GM19463 (cell line): ENCODE data around the gene MYOG.

Source experiments
- ATAC-seq: cut with Tn5 transposase; IDR thresholded peaks from one replicate; pipeline ENCODE4 v1.9.1; 2021; ENCODE audit warnings: mild to moderate bottlenecking, moderate library complexity; ENCODE audit not compliant: unreplicated experiment

MYOG gene

DNA sequence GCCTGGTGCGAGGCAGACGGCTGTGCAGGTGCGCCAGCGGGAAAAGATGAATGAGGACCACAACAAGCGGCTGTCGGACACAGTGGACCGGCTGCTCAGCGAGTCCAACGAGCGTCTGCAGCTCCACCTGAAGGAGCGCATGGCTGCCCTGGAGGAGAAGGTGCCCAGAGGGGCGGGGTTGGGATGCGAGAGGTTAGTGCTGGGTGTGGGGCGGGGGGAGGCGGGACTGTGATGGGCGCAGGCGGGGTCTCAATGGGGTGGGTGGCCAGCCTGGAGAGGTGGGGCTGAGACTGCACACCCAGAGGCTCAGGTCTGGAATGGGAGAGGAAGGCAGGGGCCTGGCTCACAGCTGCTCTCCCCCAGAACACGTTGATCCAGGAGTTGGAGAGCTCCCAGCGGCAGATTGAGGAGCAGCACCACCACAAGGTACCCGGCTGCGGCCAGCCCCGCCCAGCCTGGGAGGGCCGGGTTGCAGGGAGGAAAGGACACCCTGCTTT is 37.2 kb downstream of the MYOG start:
- ATAC-seq = no peak

DNA sequence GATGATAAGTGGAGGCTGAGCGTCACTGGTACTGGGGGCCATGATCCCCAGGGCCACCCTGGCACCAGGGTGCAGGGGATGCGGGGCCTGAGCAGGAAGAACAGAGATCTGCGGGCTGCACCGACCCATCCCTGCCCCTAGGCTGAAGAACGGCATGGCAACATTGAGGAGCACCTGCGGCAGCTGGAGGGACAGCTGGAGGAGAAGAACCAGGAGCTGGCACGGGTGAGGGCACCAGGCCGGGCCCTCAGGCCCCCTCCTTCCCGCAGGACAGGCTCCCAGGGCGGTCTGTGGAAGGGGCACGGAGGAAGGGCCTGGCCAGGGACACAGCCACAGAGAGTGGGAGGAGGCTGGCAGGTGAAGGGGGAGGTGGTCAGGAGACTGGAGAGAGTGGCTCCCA is 37.7 kb downstream of the MYOG start:
- no peak for ATAC-seq

DNA sequence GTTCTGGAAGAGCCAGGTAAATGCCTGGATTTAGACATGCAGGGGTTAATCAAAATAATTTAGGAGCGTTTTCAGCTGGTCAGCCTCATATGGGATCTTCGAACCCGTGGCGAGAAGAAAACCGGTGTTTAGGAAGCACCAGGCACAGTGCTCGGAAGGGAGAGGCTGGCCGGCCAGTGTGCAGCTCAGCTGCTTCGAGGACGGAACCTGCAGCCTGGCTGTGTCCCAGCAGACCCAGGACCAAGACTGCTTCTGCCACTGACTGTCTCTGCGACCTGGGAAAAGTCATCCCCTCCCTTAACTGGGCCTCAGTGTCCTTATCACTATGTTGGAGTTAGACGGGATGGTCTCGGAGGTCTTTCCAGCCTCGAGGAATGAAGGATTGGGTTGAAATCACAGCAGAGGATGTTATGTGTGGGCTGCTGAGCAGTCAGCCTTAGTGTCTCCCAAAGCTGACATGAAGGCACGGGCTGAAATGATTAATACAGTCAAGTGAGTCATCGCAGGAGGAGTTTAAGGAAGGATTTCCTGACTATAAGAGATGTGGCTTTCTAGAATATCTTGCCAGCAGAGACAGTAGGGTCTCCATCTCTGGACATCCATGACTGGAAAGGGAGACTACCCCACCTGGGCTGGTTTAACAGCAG is 38.7 kb downstream of the MYOG start:
- ATAC-seq = no peak

DNA sequence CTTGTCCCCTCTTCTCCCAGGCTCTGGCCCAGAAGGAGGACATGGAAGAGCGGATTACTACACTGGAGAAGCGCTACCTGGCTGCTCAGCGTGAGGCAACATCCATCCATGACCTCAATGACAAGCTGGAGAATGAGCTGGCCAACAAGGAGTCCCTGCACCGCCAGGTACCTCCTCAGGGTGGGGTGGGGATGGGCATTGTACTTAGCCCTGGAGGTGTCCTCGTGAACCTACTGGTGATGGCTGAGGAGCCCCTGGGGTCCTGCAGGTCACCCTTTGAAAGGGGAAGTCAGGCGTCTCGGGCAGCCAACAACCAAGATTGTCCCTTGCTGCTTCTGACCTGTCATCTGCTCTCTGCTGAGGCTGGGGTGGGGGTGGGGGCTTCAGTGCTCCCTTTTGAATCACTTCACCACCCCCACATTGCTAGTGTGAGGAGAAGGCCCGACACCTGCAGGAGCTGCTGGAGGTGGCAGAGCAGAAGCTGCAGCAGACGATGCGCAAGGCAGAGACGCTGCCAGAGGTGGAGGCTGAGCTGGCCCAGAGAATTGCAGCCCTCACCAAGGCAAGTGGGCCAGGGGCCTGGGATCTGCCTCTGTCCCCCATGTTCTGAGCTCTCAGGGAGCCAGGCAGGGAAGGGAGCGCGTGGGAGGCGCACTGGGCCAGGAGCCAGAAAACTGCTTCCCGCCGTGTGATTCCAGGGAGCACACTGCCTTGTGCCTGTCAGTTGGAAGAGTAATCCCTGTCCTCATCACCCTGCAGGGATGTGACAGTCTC is 39.8 kb downstream of the MYOG start:
- no peak for ATAC-seq

DNA sequence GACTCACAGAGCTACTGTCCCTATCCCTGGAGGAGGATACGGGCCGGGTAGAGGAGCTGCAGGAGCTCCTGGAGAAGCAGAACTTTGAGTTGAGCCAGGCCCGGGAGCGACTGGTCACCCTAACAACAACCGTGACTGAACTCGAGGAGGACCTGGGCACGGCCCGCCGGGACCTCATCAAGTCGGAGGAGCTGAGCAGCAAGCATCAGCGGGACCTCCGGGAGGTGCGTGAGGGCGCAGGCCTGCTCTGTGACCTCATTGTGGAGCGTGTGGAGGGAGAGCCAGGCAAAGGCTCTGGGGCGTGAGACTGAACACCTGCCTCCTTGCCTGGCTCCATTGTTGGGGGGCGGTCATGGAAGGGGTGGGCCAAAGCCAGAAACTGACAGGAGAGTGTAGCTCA is 40.5 kb downstream of the MYOG start:
- no peak for ATAC-seq

DNA sequence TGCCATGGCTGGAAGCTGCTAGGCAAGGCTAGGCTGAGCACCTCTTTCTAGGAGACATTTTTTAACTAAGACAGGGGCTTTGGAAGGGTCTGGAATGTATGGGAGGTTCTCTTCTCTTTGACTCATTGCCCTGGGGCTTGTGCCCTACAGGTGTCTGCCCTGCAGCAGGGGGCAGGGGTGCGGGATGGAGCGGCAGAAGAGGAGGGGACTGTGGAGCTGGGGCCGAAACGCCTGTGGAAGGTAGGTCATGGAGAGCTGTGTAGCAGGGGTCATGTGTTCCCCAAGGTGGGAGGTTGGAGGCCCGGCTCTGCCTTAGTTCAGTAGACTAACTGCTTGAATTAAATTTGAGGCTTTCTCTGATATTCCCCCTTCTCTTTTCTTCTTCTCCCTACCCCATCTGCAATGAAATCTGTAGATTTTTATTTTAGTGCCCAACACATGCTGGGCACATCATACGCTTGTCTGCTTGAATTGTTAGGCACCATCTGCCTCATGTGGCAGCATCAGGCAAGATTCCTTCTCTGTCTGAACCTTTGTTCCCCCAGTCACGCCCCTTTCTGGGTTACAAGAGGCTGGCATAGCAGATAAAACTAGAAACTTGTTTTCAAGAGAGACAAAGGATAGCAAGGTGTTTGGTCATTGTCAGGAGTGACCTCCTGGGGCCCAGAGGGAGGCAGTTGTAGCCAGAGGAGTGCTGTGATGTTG is 41.1 kb downstream of the MYOG start:
- no peak for ATAC-seq

DNA sequence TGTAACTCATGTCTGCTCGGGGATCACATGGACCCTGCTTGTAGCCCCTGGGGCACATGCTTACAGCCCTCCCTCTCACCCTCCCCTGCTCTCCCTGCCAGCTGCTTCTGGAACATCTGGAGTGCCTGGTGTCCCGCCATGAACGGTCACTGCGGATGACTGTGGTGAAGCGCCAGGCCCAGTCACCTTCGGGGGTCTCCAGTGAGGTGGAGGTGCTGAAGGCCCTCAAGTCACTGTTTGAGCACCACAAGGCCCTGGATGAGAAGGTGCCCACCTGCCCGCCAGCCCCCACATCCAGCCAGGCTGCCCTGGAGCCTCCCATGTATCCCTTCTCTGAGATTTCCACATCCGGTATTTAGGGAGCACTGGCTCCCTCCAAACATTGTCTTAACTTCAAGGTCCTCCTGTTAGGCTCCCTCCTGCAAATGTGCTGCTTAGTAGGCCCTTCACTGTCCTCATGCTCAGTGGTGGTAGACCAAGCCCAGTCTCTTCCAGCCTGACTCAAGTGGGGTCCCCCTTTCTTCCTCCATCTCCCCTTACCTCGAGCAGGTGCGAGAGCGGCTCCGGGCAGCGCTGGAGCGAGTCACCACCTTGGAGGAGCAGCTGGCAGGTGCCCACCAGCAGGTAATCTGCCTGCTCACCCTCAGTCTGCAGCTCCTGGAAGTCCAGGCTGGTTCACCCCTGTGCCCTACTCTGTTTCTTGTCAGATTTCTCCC is 41.8 kb downstream of the MYOG start:
- no peak for ATAC-seq

DNA sequence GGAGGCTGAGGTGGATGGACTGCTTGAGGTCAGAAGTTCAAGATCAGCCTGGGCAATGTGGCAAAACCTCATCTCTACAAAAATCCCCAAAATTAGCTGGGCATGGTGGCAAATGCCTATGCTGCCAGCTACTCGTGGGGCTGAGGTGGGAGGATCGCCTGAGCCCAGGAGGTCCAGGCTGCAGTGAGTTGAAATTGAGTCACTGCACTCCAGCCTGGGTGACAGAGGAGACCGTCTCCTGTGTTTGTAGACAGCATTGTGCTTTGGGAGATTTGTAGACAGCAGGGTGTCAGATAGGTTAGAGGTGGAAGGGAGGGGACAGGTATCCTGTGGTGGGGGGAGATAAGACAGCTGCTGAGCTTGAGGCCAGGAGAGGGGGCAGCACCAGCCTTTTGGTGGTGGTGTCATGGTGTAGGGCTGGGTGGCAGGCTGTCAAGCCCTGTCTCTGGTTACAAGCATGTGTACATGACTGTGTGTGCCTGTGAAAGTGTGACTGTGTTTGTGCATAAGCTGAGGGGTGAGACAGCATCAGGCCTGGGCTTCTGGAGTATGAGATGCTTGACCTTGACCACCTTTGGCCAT is 44.4 kb downstream of the MYOG start:
- ATAC-seq = no peak

DNA sequence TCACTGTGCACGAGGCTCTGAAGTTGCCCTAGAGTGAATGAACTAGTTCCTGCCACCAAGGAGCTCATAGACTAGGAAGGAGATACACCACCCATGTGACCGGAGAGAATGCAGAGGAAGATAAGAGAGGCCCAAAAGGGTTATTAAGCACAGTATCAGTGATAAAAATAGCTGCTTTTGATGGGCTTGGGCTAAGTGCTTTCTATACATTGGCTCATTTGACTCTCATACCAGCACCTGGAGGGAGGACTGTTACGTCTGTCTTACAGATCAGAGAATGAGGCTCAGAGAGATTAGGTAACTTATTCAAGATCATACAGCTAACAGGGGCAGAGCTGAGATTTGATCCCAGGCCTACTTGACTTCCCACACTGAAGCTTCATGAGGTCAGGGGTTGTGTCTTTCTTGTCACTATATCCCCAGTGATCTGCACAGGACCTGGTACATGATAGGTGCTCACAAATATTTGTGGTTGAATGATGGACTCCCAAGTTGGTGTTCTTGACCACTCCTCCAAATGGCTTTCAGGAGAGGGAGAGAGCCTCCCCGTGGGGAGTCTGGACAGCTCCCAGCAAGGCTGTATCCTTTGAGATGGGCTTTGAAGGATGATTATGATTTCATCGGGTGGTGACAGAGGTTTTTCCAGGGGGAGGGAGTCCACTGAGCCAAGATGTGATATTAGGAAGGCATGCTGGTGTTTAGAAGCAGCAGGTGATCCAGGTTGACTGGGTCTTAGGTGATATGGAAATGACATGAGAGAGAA is 45.1 kb downstream of the MYOG start:
- ATAC-seq = no peak

DNA sequence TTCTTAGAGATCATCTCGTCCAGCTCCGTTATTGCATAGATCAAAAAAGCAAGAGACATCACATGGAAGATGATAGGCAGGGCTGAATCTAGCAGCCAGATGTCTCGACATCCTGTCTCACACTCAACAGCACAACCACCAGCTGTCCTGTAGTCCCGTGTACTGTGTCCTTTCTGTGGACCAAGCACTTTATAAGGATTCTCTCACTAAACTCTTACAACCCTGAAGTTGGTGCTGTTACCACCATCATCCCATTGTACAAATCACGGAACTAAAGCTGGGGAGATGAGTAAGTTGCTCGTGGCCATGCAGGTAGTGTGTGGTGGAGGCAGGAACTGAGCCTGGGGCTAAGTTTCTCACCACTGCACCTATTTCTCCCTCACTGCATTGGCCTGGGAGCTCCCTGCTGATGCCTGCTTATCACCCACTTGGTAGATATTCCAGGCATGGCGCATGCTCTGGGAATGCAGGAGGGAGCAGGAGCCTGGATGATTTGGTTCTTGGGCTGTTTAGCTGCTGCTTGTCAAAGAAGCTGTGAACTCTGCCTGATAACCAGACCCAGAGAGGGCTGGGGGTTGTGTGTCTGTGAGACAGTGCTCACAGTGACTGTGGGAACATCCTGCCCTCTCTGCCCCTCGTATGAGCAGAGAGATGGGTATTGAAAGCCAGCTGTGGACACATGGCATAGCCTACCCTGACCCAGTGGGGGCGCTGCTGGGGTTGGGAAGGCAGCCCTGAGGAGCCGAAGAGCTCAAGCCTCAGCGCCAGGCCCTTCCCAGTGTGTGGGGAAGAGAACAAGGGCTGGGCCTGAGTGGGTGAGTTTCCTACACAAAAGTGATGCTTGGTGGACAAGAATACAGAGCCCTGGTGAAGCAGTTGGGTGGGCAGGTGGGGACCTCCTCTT is 46.0 kb downstream of the MYOG start:
- no peak for ATAC-seq

DNA sequence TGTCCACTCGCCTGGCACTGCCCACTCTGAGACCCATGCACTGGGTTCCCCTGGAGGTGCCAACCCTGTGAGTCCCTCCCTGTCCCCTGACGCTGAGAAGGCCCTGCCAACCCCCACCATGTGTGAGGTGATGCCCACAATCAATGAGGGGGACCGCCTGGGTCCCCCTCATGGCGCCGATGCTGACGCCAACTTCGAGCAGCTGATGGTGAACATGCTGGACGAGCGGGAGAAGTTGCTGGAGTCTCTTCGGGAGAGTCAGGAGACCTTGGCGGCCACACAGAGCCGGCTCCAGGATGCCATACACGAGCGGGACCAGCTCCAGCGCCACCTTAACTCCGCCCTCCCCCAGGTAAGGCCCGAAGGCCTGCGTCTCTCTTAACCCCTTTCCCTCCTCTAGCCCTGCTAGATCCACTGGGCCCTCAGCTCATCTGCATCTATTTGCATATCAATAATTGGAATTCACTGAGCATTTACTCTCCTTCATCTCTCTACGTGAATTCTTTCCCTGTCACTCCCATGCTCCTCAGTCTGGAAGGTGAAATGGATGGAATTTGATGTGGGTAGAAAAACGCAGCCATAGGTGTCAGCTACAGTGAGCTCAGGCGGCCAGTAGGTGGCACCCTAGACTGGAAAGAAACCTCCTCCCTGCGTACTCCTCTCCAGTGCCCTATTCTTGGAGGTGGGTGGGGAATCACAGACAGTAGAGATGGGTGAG is 46.8 kb downstream of the MYOG start:
- ATAC-seq = no peak

DNA sequence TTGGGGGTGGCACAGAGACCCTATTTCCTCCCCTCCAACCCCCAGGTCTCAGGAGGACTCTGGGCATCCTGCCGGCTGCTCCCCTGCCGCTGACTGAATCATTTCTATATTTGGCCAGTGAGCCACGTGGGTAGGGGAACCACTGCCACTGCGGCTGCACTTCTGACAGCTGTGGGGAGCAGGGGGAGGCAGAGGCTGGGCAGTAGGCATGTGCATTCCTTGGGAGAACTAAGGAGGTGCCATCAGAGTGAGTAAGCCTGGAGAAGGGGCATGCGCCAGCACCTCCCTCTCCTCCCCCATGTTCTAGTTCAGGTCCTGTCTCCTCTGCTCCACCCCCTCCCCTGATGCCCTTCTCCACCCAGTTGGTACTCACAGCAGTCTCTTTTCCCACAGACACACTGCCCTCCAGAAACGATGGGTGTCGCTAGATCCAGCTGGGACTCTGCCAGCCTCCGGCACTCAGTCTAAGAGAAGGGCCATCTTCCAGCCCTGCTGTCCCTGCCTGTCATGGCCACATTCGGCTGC is 47.5 kb downstream of the MYOG start:
- ATAC-seq = peak; percentile 74

DNA sequence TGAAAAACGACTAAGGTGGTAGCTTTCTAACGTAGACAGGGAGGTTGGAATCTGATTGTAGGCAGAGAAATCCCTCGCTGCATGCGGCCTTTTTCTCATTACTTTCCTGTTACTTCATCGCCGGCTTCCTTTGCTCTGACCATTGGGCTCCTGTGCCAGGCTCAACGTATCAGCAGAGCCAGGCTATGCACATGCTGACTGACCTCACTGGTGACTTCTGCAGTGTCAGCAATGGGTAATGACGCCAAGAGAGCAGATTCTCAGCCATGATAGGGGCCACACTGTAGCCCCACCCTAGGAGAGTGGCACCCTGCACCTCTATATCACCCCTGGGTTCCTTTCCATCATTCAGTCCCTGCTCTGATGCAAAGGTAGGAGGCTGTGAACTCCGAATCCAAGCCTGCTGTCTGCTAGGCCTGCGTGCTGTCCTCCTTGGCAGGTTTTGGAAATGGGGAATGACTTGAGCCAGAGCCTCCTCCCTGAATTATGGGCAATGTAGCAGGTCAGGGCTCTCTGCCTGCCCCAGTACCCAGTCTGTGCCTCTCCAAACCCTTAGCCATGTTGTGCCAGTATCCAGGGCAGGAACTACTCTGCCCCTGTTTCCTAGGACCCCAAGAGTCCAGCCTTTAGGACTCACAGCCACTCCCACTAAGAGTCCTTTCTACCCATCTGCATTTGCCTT is 48.2 kb downstream of the MYOG start:
- no peak for ATAC-seq

DNA sequence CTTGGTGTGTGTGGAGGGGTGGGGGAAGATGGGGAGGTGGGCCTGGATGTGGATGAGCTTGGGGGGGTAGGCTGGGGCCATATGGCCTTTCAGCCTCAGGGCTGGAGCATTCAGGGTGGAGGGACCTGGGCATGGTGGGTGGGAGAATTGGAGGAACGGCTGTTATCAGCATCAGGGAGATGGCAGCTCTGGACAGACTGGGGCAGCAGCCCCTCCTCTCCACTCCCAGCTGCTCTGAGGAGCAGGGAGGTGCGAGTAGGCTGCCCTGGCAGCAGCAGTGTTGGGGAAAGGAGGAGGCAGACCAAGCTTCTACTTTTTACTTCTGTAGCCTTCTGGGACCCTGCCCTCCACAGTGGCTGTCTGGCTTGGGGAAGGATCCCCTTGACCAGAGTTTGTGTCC is 49.3 kb downstream of the MYOG start:
- ATAC-seq = no peak

DNA sequence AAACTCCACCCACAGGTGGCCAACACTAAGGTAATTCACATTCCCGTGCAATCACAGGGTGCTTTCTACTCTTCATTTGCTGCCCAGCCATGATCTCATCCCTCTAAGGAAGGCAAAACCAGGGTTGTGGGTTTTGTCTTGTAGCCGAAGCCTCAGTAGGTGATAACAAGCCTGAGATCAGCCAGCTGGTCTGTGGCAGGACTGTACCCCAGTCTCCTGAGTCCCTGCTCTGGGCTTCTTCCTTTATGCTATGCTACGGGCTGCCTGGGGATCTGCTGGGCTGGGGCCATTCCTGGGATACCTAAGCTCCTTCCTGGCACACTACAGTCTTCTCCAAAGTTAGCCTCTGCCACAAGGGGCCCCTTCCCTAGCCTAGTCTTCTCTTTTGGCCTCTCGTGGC is 49.7 kb downstream of the MYOG start:
- no peak for ATAC-seq

DNA sequence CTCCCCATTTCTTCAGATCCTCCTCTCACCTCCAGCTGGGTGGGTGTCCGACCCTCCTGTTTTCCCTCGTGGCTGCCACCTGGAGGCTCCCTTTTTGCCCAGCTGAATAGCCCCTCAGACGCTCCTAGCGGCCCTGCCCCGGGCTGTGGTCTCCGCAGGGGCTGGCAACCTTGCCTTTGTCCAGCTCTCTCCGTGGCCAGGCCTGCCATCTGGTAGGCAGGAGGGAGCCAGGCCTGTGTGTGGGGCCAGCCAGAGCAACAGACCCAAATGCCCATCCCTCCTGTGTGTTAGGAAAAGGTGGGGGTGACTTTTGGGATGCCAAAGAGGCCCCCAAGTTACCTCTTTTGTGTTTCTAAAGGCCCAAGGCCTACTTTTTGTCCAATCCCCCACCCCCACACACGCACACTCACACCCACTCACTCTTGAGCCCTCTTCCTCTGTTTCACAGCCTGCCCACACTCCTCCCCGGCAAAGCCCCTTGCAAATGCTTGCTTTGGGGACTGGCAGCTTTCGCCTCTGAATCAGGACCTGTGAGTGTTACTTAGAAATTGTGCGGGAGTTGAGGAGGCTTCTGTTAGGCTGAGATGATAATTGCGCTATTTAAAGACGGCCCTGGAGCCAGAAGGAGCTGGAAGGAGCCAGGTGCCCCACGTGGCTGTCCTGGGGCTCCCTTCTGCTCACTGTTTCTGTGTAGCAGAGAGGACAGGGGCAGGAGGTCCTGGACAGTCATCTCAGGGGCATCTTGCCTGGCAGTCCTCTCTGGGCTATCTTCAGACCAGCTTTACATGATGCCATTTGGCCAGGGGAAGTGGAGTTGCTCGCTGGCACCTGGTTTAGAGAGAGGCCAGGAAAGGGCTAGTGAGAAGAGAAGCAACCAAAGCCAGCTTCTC is 50.5 kb downstream of the MYOG start:
- no peak for ATAC-seq
